ENCODE results near the gene ANK2.

ANK2 gene

DNA sequence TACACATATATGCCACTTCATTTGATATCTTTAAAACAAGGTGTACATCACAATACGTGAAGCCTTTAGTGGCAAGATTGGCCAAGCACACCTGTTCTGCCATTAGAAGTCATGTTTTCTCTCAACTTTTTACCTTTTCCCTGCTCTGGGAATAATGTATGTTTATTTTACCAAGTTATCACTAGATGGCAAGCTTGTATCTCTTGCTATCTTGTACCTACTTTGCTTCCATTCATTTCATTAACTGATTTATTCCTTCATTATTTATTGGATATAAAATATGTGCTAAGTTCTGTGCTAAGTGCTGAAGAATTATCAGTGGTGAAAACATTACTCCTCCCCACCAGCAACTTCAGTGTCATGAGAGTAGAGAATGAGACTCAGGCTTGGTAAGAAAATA is 245.5 kb downstream of the ANK2 start:
- TF ChIP-seq, protein P1, sequence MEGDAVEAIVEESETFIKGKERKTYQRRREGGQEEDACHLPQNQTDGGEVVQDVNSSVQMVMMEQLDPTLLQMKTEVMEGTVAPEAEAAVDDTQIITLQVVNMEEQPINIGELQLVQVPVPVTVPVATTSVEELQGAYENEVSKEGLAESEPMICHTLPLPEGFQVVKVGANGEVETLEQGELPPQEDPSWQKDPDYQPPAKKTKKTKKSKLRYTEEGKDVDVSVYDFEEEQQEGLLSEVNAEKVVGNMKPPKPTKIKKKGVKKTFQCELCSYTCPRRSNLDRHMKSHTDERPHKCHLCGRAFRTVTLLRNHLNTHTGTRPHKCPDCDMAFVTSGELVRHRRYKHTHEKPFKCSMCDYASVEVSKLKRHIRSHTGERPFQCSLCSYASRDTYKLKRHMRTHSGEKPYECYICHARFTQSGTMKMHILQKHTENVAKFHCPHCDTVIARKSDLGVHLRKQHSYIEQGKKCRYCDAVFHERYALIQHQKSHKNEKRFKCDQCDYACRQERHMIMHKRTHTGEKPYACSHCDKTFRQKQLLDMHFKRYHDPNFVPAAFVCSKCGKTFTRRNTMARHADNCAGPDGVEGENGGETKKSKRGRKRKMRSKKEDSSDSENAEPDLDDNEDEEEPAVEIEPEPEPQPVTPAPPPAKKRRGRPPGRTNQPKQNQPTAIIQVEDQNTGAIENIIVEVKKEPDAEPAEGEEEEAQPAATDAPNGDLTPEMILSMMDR (conservative IDR thresholded peaks at IDR 0.05; ENCODE audit: low read length), result peak; percentile 24
- H3K4me3 ChIP-seq (ENCODE audit: low read length), result no peak overlapping the region
- DNase-seq (ENCODE audit: low read depth), result no peak

DNA sequence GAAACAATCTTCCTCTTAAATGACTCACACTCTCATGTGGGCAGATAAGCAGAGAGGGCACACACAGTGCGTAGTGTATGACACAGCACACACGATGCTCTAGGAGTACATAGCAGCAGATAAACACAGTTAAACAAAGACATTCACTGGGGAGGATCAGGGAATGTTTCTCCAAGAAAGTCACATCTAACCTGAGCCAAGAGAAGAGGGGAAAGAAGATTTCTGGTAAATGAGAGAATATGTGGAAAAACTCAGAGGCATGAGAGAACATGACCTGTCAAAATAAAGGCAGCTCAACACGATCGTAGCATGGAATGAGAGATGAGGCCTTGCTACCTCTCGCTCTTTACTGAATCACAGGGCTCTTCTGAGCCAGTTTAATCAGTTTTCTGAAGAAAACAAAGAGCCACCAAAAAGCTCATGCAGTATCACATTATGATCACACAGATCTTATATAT is 251.0 kb downstream of the ANK2 start:
- no peak overlapping the region for H3K4me3 ChIP-seq (ENCODE audit: low read length)
- TF ChIP-seq, protein P1 (conservative IDR thresholded peaks at IDR 0.05; ENCODE audit: low read length), result no peak
- peak; percentile 83 for DNase-seq (ENCODE audit: low read depth)

GRCh38 chr4:113302051-113302450 is 252.6 kb downstream of the ANK2 start:
- TF ChIP-seq, protein P1 (conservative IDR thresholded peaks at IDR 0.05; ENCODE audit: low read length), result no peak
- no peak for DNase-seq (ENCODE audit: low read depth)
- no peak overlapping the region for H3K4me3 ChIP-seq (ENCODE audit: low read length)

- no peak for DNase-seq (ENCODE audit: low read depth)
- TF ChIP-seq, protein P1 (conservative IDR thresholded peaks at IDR 0.05; ENCODE audit: low read length), result no peak
- no peak overlapping the region for H3K4me3 ChIP-seq (ENCODE audit: low read length)
Measured at GRCh38 chr4:113303315-113303714, 253.9 kb downstream of the ANK2 start.

- no peak overlapping the region for H3K4me3 ChIP-seq (ENCODE audit: low read length)
- TF ChIP-seq, protein P1 (conservative IDR thresholded peaks at IDR 0.05; ENCODE audit: low read length), result no peak
- no peak for DNase-seq (ENCODE audit: low read depth)
Measured at GRCh38 chr4:113311047-113311446, 261.6 kb downstream of the ANK2 start.

DNA sequence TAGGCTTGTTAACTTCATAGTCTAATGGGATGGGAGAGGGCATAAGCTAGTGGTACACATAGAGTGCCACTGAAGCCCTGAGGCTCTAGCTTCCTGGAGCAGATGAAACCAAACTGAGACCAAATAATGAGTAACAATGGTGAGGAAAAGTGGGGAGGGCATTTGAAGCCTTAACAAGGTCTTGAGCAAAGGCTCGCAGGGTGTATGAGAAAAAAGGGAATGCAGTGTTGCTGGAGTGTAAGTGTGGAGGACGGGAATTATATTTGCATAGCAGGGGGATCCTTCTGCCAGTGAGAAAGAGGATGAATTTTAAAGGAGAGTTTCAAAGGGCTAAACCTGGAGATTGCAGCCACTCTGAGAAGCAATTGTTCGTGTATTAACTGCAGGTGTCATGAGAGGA is 263.1 kb downstream of the ANK2 start:
- H3K4me3 ChIP-seq (ENCODE audit: low read length), result no peak overlapping the region
- TF ChIP-seq, protein P1 (conservative IDR thresholded peaks at IDR 0.05; ENCODE audit: low read length), result no peak
- no peak for DNase-seq (ENCODE audit: low read depth)

DNA sequence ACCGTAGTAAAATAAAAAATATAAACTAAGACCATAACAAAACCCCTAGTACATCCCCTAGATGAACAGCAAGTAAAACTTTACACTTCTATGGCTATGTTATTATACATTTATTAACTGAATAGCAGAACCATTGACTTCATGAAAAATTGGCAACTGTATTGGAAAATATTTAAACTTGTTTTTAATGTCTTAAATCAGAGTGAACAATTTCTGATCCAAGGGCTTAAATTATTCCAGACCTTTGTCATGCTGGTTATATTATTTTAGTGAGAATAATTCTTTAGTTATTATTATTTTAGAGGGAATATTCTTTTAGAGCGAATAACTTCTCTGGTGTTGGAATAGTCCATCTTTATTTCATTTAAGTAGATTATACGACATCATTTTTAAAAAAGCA is 265.0 kb downstream of the ANK2 start:
- TF ChIP-seq, protein P1 (conservative IDR thresholded peaks at IDR 0.05; ENCODE audit: low read length), result no peak

More for the DNA sequence above, 265.0 kb downstream of the ANK2 start:
- H3K4me3 ChIP-seq (ENCODE audit: low read length), result no peak overlapping the region
- DNase-seq (ENCODE audit: low read depth), result no peak

Measured in AG10803 (cell line).